ENCODE results near the gene PAK4. TPM values are rescaled to one million over a fixed set of nuclear protein-coding genes. Genes with fewer than 3 reads are reported as not detected.

PAK4 gene
- total and polyA plus RNA-seq, 2 of the 13 experiments (the other 11 are each of a cell fraction or from before 2014, with no cell fraction given): 9.5 to 17.8 TPM

- ATAC-seq: peak; percentile 9; the same call in 2 of the 3 replicates
- TF ChIP-seq ATF5 (CRISPR knock-in tag; IDR thresholded peaks at IDR 0.05; ENCODE audit: low read depth): no peak
- TF ChIP-seq ZFP36 (IDR thresholded peaks at IDR 0.05; ENCODE audit: borderline replicate concordance, low read depth, low read length, partially characterized antibody): peak; percentile 95
- no peak for TF ChIP-seq PHF8 (CRISPR knock-in tag; IDR thresholded peaks at IDR 0.05)
- TF ChIP-seq SNAI1 (CRISPR knock-in tag; IDR thresholded peaks at IDR 0.05; ENCODE audit: borderline replicate concordance): peak; percentile 10; the same call in 1 of the 2 replicates
- no peak for TF ChIP-seq TBX2 (CRISPR knock-in tag; IDR thresholded peaks at IDR 0.05; ENCODE audit: borderline replicate concordance)
- TF ChIP-seq USF2 (IDR thresholded peaks at IDR 0.05; ENCODE audit: low read depth, low read length): no peak
- no peak for TF ChIP-seq USF2 (CRISPR knock-in tag; IDR thresholded peaks at IDR 0.05; ENCODE audit: borderline replicate concordance)
- TF ChIP-seq NR0B2 (CRISPR knock-in tag; IDR thresholded peaks at IDR 0.05): no peak
- TF ChIP-seq NCOA5 (CRISPR knock-in tag; IDR thresholded peaks at IDR 0.05): no peak
- 0 out of 2 replicates have a peak, but pooled peaks have one; percentile 0 for TF ChIP-seq SMC3 (IDR thresholded peaks at IDR 0.05; ENCODE audit: low read length)
- TF ChIP-seq HINFP (CRISPR knock-in tag; IDR thresholded peaks at IDR 0.05; ENCODE audit: low read depth): no peak
- no peak for TF ChIP-seq FOSL1 (CRISPR knock-in tag; IDR thresholded peaks at IDR 0.05; ENCODE audit: borderline replicate concordance)
- no peak for TF ChIP-seq HMGA1 (CRISPR knock-in tag; conservative IDR thresholded peaks at IDR 0.05)
- 0 out of 2 replicates have a peak, but pooled peaks have one; percentile 26 for TF ChIP-seq ZMYM3 (CRISPR knock-in tag; IDR thresholded peaks at IDR 0.05)
- CTCF ChIA-PET (ENCODE audit: low intra/inter-chr PET ratio, low total read pairs): interaction anchor here (1.7 kb wide), 1 partner anchor 24 kb away, joined by 14 read pairs; no protein-coding TSS in a partner anchor
Measured at GRCh38 chr19:39146091-39146490, 20.5 kb downstream of the PAK4 start.

More at GRCh38 chr19:39146091-39146490, 20.5 kb downstream of the PAK4 start:
- no peak for DNase-seq (ENCODE audit: low spot score)
- peaks cover 5 to 7% of the 10 kb centered on the region in 2 experiments; a peak in 4 of 5 replicates for H3K36me3 ChIP-seq (replicated peaks in 1 of 2; ENCODE audit: control insufficient read depth in 1 of 2, insufficient read depth in 2 of 2, low read length in 2 of 2)
- FAIRE-seq: peak; percentile 43
- H2AFZ ChIP-seq (ENCODE audit: low read length): no peak overlapping the region
- peaks cover 66% of the 10 kb centered on the region for H3K79me2 ChIP-seq (ENCODE audit: insufficient read depth, low read length)
- peak overlapping the region in 2 of 3 experiments; percentile 20 to 67; a peak in 4 of 6 replicates for H3K4me3 ChIP-seq (replicated peaks in 1 of 3; ENCODE audit: insufficient read depth in 1 of 3, low read depth in 2 of 3, low read length in 3 of 3)
- WGBS (ENCODE audit: low lambda C conversion rate): 95% methylated on average over 1 of the region's 1 CpG
- no peaks in the 10 kb centered on the region for H3K27me3 ChIP-seq (ENCODE audit: control insufficient read depth in 1 of 2, insufficient read depth in 2 of 2, low read length in 2 of 2)
- in situ Hi-C loops (cut with HindIII; ENCODE audit: extremely low pct_ligation_motif_present, low pct_unique_long_range_greater_than_20kb) (no loop called here), intact Hi-C loops (cut with micrococcal nuclease; ENCODE audit: unreplicated experiment) (no loop called here)
- peaks cover 61% of the 10 kb centered on the region for H3K4me1 ChIP-seq (ENCODE audit: insufficient read depth, low read length)
- no TSS peak for BruUV-seq (replicated peaks)
- H3K4me2 ChIP-seq (ENCODE audit: low read depth, low read length): peak overlapping the region; percentile 89
- peaks cover 15% of the 10 kb centered on the region for H4K20me1 ChIP-seq (ENCODE audit: insufficient read depth, low read length)
- peak overlapping the region; percentile 59 for H3K27ac ChIP-seq (ENCODE audit: extremely low read length, insufficient read depth, low read length)
- no peaks in the 10 kb centered on the region for H3K9me3 ChIP-seq (ENCODE audit: low read length)
- H3K9ac ChIP-seq (ENCODE audit: insufficient read depth, low read depth, low read length): peak overlapping the region; percentile 36
- POLR2A ChIA-PET: interaction anchor here (0.6 to 3.3 kb wide), 12 partner anchors 9 to 290 kb away, joined by 3 to 35 read pairs (median 5); partner anchors contain the start of genes PAK4 and RPS16

Measured in HepG2 (cell line).